GM23248 (cell line): ENCODE results near the gene PPFIBP2. TPM values are rescaled to one million over a fixed set of nuclear protein-coding genes. Genes with fewer than 3 reads are reported as not detected.

ENCODE experiments used
- DNase-seq: peaks from one replicate; pipeline ENCODE4 v3.0.0-alpha.2; 2015
- H2AFZ ChIP-seq: fragments of 200-600 bp; sonication (generic); 2 replicates; pipeline ENCODE4 v1.6.1; 2016; ENCODE audit warnings: antibody characterized with exemption
- H3F3A ChIP-seq: fragments of 200-600 bp; sonication (generic); 2 replicates; pipeline ENCODE4 v1.6.1; 2016; ENCODE audit warnings: mild to moderate bottlenecking, antibody characterized with exemption, mixed run types; ENCODE audit not compliant: insufficient read depth
- H3K27ac ChIP-seq: fragments of 200-600 bp; sonication (generic); 2 replicates; pipeline ENCODE4 v1.5.1; 2016; ENCODE audit warnings: mild to moderate bottlenecking
- H3K27me3 ChIP-seq: fragments of 200-600 bp; sonication (generic); replicated peaks from 2 replicates; pipeline ENCODE4 v1.6.1; 2016; ENCODE audit warnings: mild to moderate bottlenecking; ENCODE audit not compliant: insufficient read depth
- H3K36me3 ChIP-seq: fragments of 200-600 bp; sonication (generic); 2 replicates; pipeline ENCODE4 v1.6.1; 2016; ENCODE audit warnings: low read depth, mild to moderate bottlenecking
- H3K4me1 ChIP-seq: fragments of 200-600 bp; sonication (generic); 2 replicates; pipeline ENCODE4 v1.6.1; 2016; ENCODE audit warnings: mild to moderate bottlenecking; ENCODE audit not compliant: insufficient read depth
- H3K4me2 ChIP-seq: fragments of 200-600 bp; sonication (generic); one replicate; pipeline ENCODE4 v1.6.1; 2016; ENCODE audit warnings: mild to moderate bottlenecking; ENCODE audit not compliant: unreplicated experiment
- H3K4me3 ChIP-seq: fragments of 200-600 bp; sonication (generic); 2 replicates; pipeline ENCODE4 v1.5.1; 2016; ENCODE audit warnings: mild to moderate bottlenecking
- H3K79me2 ChIP-seq: fragments of 200-600 bp; sonication (generic); 2 replicates; pipeline ENCODE4 v1.6.1; 2016; ENCODE audit warnings: mild to moderate bottlenecking; ENCODE audit not compliant: insufficient read depth
- H3K9ac ChIP-seq: fragments of 200-600 bp; sonication (generic); 2 replicates; pipeline ENCODE4 v1.6.1; 2016; ENCODE audit warnings: mild to moderate bottlenecking
- H3K9me2 ChIP-seq: fragments of 200-600 bp; sonication (generic); 2 replicates; pipeline ENCODE4 v1.6.1; 2016; ENCODE audit warnings: mixed run types, mild to moderate bottlenecking, moderate library complexity; ENCODE audit not compliant: insufficient read depth
- H3K9me3 ChIP-seq: fragments of 200-600 bp; sonication (generic); one replicate; pipeline ENCODE4 v1.6.1; 2017; ENCODE audit warnings: low read depth
- H4K20me1 ChIP-seq: fragments of 200-600 bp; sonication (generic); 2 replicates; pipeline ENCODE4 v1.6.0; 2016; ENCODE audit not compliant: insufficient read depth
- EZH2 ChIP-seq: fragments of 200-600 bp; sonication (generic); IDR thresholded peaks from 2 replicates; pipeline ENCODE4 v1.6.1; 2018; ENCODE audit warnings: antibody characterized with exemption, mild to moderate bottlenecking; ENCODE audit not compliant: insufficient read depth, poor library complexity, severe bottlenecking
- EZH2phosphoT487 ChIP-seq: fragments of 200-600 bp; sonication (generic); IDR thresholded peaks from 2 replicates; pipeline ENCODE4 v1.6.1; 2018; ENCODE audit warnings: antibody characterized with exemption, moderate library complexity, mild to moderate bottlenecking, low read depth; ENCODE audit not compliant: insufficient read depth
- WGBS, 2 experiments: methylation state at CpG; one replicate each; pipeline ENCODE4 v1.1.6; 2015 to 2017; ENCODE audit warnings: low lambda C conversion rate in 2 of 2, low coverage in 1 of 2; ENCODE audit errors: missing lambda C conversion rate in 2 of 2; 5-methylcytosine and 5-hydroxymethylcytosine counted together
- in situ Hi-C: fragments of 300-500 bp; cut with MboI; formaldehyde crosslinking; loops from 2 replicates; pipeline ENCODE4 v1.15.0; 2020
- polyA plus RNA-seq: library from polyadenylated mRNA; unstranded; fragments of >200 nt; fragmentation: Nextera tagmentation; extraction: Ambion mirVana; gene quantifications from 2 replicates; pipeline ENCODE4 v1.2.1, GENCODE V29; 2016
- total RNA-seq: library from RNA; depleted of rRNA; stranded (reverse); fragments of >200 nt; shearing (Covaris generic); gene quantifications from 2 replicates; pipeline ENCODE4 v1.2.3, GENCODE V29; 2014

PPFIBP2 gene
- total and polyA plus RNA-seq, 2 experiments from 2014 or later: 4.1 to 5.9 TPM

- DNase-seq: no peak
- no peak for TF ChIP-seq EZH2phosphoT487
- TF ChIP-seq EZH2: no peak
- in situ Hi-C loops: no loop called here
- no peaks in the 10 kb centered on the region for H3K9me2 ChIP-seq
- 41 to 43% methylated on average over 8 of the region's 8 CpGs for WGBS, 2 experiments
- H3K4me3 ChIP-seq: no peak overlapping the region
- H3K27ac ChIP-seq: no peak overlapping the region
- H3K9me3 ChIP-seq: no peaks in the 10 kb centered on the region
- no peak overlapping the region for H3K9ac ChIP-seq
- no peaks in the 10 kb centered on the region for H3K4me1 ChIP-seq
- no peaks in the 10 kb centered on the region for H3F3A ChIP-seq
- H3K79me2 ChIP-seq: no peaks in the 10 kb centered on the region
- no peaks in the 10 kb centered on the region for H4K20me1 ChIP-seq
- no peaks in the 10 kb centered on the region for H3K36me3 ChIP-seq
- H3K27me3 ChIP-seq: no peaks in the 10 kb centered on the region
- H3K4me2 ChIP-seq: no peak overlapping the region
- H2AFZ ChIP-seq: no peak overlapping the region
Observed at GRCh38 chr11:7532405-7533145, 18.8 kb downstream of the PPFIBP2 start.

GRCh38 chr11:7533199-7534041 is 19.6 kb downstream of the PPFIBP2 start:
- Histone ChIP-seq H4K20me1 (no peaks in the 10 kb centered on the region), H3K27me3 (no peaks in the 10 kb centered on the region), H3F3A (no peaks in the 10 kb centered on the region), H3K4me2 (no peak overlapping the region), H3K4me1 (peaks cover 8% of the 10 kb centered on the region), H3K9me3 (no peaks in the 10 kb centered on the region), H3K4me3 (no peak overlapping the region), H3K9ac (no peak overlapping the region), H2AFZ (no peak overlapping the region), H3K9me2 (no peaks in the 10 kb centered on the region), H3K27ac (no peak overlapping the region), H3K36me3 (no peaks in the 10 kb centered on the region), H3K79me2 (no peaks in the 10 kb centered on the region)
- TF ChIP-seq EZH2 (no peak), EZH2phosphoT487 (no peak)
- in situ Hi-C loops: no loop called here
- no peak for DNase-seq
- WGBS, 2 experiments: 82 to 85% methylated on average over 8 of the region's 8 CpGs

- Histone ChIP-seq H3K4me2 (no peak overlapping the region), H2AFZ (no peak overlapping the region), H3K9ac (no peak overlapping the region), H3K27me3 (no peaks in the 10 kb centered on the region), H3K79me2 (no peaks in the 10 kb centered on the region), H3K9me2 (no peaks in the 10 kb centered on the region), H3K4me1 (peaks cover 13% of the 10 kb centered on the region), H3K4me3 (no peak overlapping the region), H3F3A (no peaks in the 10 kb centered on the region), H3K27ac (no peak overlapping the region), H4K20me1 (no peaks in the 10 kb centered on the region), H3K36me3 (no peaks in the 10 kb centered on the region), H3K9me3 (no peaks in the 10 kb centered on the region)
- in situ Hi-C loops: no loop called here
- no peak for DNase-seq
- TF ChIP-seq EZH2 (no peak), EZH2phosphoT487 (no peak)
Observed at GRCh38 chr11:7534042-7534378, 20.2 kb downstream of the PPFIBP2 start.

GRCh38 chr11:7536100-7536499 is 22.3 kb downstream of the PPFIBP2 start:
- Histone ChIP-seq H3F3A (no peaks in the 10 kb centered on the region), H3K9me2 (no peaks in the 10 kb centered on the region), H3K27ac (no peak overlapping the region), H3K4me2 (no peak overlapping the region), H3K4me1 (peaks cover 13% of the 10 kb centered on the region), H3K9me3 (no peaks in the 10 kb centered on the region), H3K79me2 (no peaks in the 10 kb centered on the region), H2AFZ (no peak overlapping the region), H3K27me3 (no peaks in the 10 kb centered on the region), H3K36me3 (no peaks in the 10 kb centered on the region), H3K9ac (no peak overlapping the region), H3K4me3 (no peak overlapping the region), H4K20me1 (no peaks in the 10 kb centered on the region)
- 48 to 52% methylated on average over 8 of the region's 8 CpGs for WGBS, 2 experiments
- TF ChIP-seq EZH2phosphoT487: no peak
- TF ChIP-seq EZH2: no peak
- in situ Hi-C loops: no loop called here
- no peak for DNase-seq
